GM19239 (cell line): Measurements from ENCODE around the gene OOSP1.
"Not testable (repeated sequence)": the region's sequence is repeated elsewhere in the genome, so short reads cannot be mapped to it uniquely, and the experiment has no call there.

ENCODE experiments used
- DNase-seq: peaks from one replicate; pipeline ENCODE4 v3.0.0; 2011; ENCODE audit warnings: low spot score; ENCODE audit not compliant: insufficient read length
- FAIRE-seq: peaks from 2 replicates; lab custom pipeline; 2011; peaks lifted over from hg19 to GRCh38; lab: Jason Lieb, UNC

The OOSP1 gene

DNA sequence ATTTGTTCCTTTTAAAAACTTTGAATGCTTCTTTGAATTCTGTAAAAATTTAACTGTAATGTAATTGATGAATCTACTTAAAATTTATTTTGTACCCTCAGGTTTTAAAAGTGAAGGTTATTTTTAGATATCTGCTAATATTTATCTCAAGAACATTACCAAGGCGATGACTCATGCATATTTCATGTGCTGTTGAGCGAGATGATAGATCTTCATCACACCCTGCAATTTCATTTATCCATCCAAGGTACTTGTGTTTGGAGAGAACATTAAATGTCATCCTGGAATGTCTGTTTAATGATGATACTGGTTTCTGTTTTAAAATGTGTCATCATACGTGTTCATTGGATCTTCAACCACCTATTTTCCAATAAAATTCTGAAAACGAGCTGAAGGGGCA lies 18.9 kb downstream of the OOSP1 start:
- no peak for DNase-seq
- FAIRE-seq = no peak

- FAIRE-seq = no peak
- no peak for DNase-seq
These were observed 22.5 kb downstream of the OOSP1 start for GRCh38 chr11:59960502-59961381.

- no peak for DNase-seq
- FAIRE-seq = no peak
These were observed 23.9 kb downstream of the OOSP1 start for GRCh38 chr11:59962107-59962482.

- no peak for DNase-seq
- FAIRE-seq = no peak
These were observed 25.5 kb downstream of the OOSP1 start, which contains the start of gene OOSP4A for GRCh38 chr11:59963733-59964132. OOSP4A (plus strand) TSS chr11:59964033; CDS start chr11:59964033, 0 bp downstream.

DNA sequence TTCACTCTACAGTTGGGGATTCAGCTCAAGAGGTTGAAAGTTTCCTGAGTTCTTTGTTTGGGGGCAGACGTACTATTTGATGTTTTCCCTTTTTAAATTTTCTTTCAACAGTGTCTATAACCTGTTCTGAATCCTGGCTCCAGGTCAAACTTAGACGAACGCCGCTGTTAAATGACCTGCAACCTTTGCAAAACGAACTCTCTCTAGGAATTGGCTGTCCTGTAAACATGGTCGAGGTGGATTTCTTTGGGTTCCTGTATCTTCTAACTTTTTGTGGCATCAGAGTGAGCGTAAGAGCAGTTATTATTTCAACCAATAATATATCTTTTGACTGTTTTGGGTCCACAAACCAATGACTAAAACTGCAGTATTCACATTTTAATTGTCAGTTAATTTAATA lies 27.2 kb downstream of the OOSP1 start:
- DNase-seq (no peak), FAIRE-seq (no peak)

- no peak for DNase-seq
- FAIRE-seq = no peak
These were observed 28.0 kb downstream of the OOSP1 start for GRCh38 chr11:59966201-59966600.

- DNase-seq (no peak), FAIRE-seq (no peak)
These were observed 29.6 kb downstream of the OOSP1 start for GRCh38 chr11:59967677-59968394.

DNA sequence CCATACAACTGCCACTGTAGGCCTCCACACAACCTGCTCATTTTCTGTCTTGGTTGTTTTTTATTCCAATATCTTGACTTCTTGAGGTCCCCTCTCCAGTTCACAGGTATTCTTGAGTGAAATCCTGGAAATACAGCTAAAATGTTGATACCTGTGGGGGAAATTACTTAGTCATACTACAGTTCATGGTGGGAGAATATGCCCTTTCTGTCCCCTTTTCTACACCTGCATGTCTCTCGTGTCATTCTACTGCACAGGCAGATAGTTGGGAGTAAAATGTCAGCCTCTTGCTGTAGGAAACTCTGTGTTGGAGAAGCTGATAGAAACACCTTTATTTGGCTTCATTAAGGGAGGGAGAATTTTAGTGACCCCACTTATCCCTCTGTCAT lies 30.2 kb downstream of the OOSP1 start:
- DNase-seq (no peak), FAIRE-seq (no peak)

DNA sequence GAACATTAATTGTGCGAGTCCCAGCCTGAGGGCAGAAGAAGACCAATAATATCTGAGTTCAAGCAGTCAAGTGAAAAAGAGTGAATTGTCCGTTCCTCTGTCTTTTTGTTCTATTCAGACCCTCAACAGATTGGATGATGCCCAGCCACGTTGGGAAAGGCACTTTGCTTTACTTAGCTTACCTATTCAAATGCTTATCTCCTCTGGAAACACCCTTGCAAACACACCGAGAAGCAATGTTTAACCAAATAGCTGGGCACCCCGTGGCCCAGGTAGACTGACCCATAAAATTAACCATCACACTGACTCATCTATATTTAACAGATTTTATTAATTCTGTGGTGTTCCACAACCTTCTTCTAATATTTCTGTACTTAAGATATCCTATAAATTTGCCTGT lies 34.9 kb downstream of the OOSP1 start:
- FAIRE-seq (no peak), DNase-seq (no peak)

DNA sequence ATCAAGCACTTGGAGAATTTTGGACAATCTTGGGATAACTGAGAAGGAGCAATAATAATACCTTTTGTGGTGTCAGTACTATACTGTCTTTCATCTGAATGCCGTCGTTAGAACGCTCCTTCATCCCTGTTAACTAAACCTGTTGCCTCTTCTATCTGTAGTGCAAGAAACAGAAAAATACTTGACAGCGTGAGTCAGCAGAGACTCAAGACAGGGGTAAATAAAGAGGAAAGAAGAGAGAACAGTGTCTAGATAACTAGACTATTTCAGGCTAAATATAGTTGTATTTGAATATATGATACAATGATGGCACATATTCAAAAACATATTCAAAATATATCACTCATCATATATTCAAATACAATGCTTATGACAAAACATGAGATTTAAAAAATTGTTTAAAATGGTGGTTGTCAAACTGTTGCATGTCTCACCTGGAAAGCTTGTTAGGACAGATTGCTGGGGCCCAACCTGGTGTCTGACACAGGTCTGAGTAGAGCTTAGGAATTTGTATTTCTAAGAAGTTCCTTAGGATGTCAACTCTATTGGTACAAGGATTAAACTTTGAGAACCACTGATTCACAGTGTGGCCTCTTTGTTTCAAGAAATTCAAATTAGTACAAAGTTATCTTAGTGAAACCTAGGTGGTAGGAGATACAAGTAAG lies 43.0 kb downstream of the OOSP1 start:
- no peak for FAIRE-seq
- no peak for DNase-seq

- DNase-seq, FAIRE-seq: not testable (repeated sequence)
These were observed 43.8 kb downstream of the OOSP1 start for GRCh38 chr11:59982037-59982436.

DNA sequence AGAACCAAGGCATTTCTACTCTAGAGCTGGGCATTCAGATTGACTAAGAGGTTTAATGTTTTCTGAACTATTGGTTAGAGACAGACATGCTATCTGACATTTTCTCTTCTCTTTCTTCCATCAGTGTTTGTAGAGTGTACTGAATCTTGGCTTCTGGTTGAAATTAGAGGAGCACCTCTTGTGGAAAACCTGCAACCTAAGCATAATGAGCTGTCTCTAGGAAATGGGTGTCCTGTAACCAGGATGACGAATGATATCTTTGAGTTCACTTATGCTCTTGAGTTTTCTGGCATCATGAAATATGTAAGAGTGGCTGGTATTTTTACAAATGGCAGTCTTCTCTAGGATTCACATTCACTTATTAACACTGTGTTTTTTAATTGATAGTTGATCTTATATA lies 45.0 kb downstream of the OOSP1 start:
- DNase-seq (no peak), FAIRE-seq (no peak)

GRCh38 chr11:59984368-59984767 lies 46.1 kb downstream of the OOSP1 start:
- DNase-seq (no peak), FAIRE-seq (no peak)

GRCh38 chr11:59990421-59990820 lies 52.2 kb downstream of the OOSP1 start:
- DNase-seq (no peak), FAIRE-seq (no peak)

GRCh38 chr11:59992425-59992824 lies 54.2 kb downstream of the OOSP1 start:
- FAIRE-seq (no peak), DNase-seq (no peak)

DNA sequence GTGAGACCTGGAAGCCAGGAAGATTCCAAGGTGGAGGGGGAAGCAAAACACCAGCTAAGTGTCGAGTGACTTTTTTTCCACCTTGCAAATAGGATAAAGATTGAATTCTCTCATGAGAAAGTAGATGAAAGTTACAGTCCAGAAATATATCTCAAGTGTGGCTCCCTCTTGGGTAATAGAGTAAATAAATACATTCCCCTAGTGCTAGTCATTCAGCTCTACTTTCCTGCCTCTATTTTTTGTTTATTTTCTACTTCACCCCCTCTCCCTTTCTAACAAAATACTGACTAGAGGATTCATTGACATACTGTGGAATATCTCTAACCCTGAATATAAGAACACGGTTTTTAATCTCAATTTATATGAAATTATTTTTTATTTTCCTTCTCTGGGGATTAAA lies 59.6 kb downstream of the OOSP1 start:
- no peak for FAIRE-seq
- DNase-seq = no peak

GRCh38 chr11:59999691-60000090 lies 61.5 kb downstream of the OOSP1 start:
- no peak for FAIRE-seq
- DNase-seq = no peak

DNA sequence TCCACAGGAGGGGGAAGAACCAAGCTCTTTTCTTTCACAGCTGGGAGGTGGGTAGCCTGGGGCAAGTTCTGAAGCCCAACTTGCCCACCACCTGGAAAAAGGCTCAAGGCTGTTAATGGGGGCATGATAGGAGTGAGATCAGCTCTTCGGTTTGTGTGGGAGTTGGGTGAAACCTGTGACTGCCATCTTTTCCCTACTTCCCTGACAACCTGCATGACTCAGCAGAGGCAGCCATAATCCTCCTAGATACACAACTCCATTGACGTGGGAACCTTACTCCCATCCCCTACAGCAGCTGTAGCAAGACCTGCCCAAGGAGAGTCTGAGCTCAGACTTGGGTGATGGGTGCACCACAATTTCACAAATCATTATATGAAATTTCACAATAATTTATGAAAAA lies 65.5 kb downstream of the OOSP1 start:
- FAIRE-seq = no peak
- no peak for DNase-seq

DNA sequence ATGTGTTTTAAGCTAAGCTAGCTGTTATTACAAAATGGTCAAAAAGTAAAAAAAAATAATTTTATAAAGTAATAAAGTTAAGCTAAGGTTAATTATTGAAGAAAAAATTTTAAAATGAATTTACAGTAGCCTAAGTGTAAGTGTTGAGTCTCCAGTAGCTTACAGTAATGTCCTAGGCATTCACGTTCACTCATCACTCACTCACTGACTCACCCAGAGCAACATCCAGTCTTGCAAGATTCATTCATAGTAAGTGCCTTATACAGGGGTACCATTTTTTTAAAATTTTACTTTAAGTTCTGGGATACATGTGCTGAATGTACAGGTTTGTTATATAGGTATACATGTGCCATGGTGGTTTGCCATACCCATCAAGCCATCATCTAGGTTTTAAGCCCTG lies 67.1 kb downstream of the OOSP1 start:
- no peak for FAIRE-seq

More for the DNA sequence above, 67.1 kb downstream of the OOSP1 start:
- no peak for DNase-seq
